HK-2 (cell line): Measurements from ENCODE around the gene ZNF775.

Source experiments
- DNase-seq: peaks from one replicate; pipeline ENCODE4 v3.0.0-alpha.2; 2018; ENCODE audit not compliant: unreplicated experiment

Gene ZNF775

DNA sequence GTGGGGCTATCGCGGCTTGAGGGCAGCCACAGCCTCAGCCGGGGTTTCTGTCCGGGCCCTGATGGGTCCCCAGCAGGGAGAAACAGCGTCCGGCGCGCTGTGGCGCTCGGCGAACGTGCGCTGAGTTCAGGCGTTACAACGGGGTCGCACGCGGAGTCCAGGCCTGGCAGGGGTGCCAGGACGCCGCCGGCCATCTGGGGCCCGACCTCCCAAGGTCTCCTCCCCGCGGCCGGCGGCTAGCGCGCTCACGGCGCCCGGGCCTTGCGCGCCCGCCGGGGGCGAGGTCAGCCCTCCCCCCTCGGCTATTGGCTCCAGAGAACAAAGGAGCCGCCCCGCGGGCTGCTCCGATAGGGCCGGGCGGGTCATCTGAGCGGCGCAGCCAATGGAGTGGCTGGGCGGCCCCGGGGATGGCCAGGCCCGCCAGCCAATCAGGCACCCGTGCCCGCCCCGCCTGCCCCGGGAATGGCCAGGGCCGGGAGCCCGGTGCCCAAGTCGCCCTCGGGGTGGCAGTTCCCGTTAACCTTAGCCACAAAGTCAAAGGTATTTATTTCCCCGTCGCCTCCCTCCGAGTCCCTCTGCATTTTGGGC is at the start of gene ZNF775:
ZNF775 (plus strand) TSS at position 478 of the 588 bp plus-strand sequence. CDS start 9,141 bp downstream, outside the sequence.
- DNase-seq: peak; percentile 96

DNA sequence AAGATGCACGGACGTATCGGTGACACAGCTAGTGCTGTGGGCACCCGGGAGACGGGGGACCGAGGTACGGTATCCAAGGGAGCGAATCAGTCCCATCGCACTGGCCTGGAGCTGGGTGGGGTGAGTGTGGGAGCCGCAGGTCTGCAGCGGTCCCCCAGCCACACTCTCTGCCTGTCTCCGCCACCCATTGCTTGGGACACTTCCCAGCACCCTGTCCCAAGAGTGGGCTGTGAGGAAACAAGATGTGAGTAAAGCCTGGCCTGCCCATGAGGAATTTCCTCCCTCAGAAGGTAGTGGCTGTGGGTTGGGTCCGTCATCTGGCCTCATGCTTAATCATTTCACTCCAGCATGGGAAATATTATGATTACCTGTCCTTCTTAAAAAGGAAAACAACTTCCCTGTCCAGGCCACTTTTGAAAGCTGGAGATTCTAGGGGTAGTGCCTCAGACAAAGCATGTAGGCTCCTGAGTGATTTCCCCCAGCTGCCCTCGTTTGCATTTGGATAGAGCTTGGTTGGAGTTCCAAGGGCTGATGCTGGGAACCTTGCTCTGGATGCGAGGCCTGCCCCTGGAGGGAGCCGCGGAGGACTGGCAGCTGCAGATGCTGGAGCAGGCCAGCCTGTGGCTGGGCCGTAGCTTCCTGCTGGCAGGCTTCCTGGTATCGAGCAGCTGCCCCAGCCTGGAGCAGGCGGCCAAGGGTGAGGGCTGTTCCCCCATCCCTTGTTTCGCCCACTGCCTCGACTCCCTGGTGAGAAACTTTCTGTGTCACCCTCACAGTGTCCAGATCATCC is 49.6 kb upstream of the ZNF775 start:
- no peak for DNase-seq

- no peak for DNase-seq
Observed at GRCh38 chr7:150330211-150330885, 48.8 kb upstream of the ZNF775 start.

DNA sequence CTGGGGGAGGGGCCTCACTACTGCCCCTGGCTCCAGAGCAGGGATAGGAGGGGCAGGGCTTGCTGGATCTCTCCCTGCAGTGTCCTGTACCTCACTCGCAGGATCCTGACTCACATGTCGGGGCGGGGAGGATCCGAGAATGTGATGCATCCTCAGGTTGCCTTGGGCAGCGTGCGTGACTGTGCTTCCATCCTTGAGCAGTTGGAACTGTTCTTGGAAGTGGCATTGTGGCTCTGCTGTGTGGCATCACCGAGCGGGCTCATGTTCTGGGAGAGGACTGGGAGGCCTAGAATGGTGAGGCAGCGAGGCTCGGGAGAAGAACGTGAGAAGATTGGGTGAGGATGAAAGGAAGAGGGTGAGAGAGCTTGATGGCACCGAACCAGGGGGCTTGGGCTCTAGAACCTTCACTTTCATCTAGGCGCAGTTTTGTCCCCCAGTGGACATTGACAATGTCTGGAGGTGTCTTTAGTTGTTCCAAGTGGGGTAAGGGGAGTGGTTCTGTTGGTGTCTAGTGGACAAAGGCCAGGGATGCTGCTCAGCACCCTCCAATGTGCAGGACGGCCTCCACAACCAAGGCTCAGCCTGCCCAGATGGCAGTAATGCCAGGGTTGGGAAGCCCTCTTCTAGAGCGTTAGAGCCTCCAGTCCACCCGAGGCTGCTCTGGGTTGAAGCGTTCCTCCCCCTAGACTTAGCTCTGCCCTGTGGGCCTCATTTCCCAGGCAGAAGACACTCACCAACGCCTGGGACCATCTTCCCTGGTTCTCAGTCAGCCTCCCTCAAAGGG is 46.1 kb upstream of the ZNF775 start:
- no peak for DNase-seq

DNA sequence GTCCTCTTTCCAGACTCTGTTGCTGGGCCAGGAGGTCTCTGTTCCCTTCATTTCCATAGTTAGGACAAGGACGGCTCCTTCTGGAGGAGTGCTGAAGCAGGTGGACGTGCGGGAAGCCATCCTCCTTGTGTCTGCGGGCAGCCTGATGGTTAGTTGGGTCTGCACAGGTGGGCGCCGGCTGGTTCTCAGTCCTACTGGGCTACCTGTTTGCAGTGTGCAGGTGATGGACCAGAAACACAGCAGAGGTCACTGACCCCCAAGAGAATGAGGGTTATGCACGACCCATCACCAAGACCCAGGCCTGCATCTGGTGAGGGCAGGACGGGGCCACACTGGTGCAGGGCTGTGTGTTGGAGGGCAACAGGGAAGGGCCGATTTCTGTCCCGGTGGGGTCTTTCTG is 45.5 kb upstream of the ZNF775 start:
- DNase-seq: no peak

- no peak for DNase-seq
Observed at GRCh38 chr7:150334108-150334507, 45.0 kb upstream of the ZNF775 start.

- DNase-seq: no peak
Observed at GRCh38 chr7:150335108-150335773, 43.9 kb upstream of the ZNF775 start.

- DNase-seq: no peak
Observed at GRCh38 chr7:150335774-150336112, 43.4 kb upstream of the ZNF775 start.

DNA sequence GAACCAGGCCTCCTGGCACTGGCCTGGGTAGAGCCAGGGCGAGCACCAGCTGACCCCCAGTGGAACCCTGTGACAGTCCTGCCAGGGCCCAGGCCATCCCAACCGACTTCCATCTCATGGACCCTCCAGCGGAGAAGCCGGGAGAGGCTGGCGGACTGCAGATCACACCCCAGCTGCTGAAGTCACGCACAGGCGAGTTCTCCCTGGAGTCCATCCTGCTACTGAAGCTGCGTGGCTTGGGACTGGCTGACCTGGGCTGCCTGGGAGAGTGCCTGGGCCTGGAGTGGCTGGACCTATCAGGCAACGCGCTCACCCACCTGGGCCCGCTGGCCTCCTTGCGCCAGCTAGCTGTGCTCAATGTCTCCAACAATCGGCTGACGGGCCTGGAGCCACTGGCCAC is 42.4 kb upstream of the ZNF775 start:
- DNase-seq: no peak

GRCh38 chr7:150337179-150337578 is 42.0 kb upstream of the ZNF775 start:
- DNase-seq: no peak

DNA sequence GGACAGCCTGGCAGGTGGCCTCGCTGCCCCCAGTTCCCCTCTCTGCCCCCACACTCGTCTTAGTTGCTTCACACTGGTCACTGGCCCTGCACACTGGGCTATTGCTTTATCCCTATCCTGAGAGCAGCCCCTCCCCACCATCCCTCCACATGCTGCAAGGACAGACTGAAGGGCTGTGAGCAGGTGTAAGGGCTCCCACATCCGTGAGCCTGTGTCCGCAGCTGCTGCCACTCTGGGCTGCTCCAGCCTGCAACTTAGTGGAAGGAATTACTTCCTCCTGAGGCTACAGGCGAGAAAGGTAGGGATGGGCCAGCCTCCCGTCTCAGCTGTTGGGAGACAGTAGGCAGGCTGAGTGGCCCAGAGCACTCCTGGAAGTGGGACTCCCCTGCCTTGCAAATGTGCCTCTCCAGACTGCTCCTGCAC is 41.5 kb upstream of the ZNF775 start:
- DNase-seq: no peak

- DNase-seq: no peak
Observed at GRCh38 chr7:150338166-150338829, 40.8 kb upstream of the ZNF775 start.

GRCh38 chr7:150339409-150339809 is 39.7 kb upstream of the ZNF775 start:
- peak; percentile 69 for DNase-seq

GRCh38 chr7:150340024-150340749 is 38.9 kb upstream of the ZNF775 start:
- DNase-seq: peak; percentile 56

GRCh38 chr7:150340875-150341262 is 38.3 kb upstream of the ZNF775 start:
- no peak for DNase-seq

DNA sequence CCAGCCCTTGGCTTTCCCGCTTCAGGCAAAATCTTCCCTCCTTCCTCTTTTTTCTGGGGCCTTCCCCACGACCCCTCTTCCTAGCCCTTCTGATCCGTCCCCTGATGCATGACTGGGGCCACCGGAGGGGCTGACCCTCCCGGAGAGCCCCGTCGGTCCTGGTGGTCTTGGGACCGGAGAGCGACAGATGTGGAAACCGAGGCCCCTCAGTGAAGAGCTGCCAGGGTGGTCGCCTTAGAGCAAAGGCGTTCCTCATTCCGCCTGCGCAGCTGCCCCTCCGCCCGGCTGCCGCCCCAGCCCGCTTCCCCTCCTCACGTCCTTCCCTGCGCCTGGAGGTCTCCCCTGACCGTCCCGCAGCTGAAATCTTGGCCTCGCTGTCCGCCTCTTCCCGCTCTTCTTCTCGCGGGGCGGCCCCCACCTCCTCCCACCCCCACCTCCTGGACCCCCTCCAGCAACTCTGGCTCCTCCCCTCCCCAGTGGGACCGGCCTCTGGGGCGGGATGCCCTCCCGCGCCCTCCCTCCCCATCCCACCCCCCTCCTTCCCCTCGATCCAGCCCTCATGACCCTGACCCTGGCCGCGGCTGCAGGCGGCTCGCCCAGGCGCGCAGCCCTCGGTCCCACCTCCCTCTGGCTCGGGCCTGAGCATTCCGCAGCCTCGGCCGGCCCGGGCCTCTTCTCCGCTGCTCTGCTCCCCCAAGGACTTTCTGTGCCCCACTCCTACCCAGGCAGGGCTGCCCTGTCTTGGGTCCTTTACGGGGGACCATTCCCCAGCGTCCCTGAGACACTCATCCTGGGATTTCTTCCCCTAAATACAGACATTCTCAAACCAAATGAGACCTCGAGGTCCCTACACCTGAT is 37.6 kb upstream of the ZNF775 start, which contains the start of gene RARRES2:
RARRES2 (minus strand) TSS at position 367 of the 858 bp plus-strand sequence. CDS start 1,020 bp downstream, outside the sequence.
- DNase-seq: no peak

DNA sequence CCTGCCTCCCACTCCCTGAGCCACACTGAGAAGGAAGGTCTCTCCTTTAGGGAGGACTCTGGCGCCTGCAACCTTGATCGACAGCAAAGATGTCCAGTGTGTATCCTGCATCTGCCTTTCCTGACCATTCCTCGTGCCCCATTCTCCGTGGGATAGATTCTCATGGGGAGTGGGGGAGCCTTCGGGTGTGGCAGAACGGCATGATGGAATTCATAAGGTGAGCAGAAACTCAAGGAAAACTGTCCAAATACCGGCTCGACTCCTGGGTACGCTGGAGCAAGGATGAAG is 37.1 kb upstream of the ZNF775 start:
- no peak for DNase-seq

DNA sequence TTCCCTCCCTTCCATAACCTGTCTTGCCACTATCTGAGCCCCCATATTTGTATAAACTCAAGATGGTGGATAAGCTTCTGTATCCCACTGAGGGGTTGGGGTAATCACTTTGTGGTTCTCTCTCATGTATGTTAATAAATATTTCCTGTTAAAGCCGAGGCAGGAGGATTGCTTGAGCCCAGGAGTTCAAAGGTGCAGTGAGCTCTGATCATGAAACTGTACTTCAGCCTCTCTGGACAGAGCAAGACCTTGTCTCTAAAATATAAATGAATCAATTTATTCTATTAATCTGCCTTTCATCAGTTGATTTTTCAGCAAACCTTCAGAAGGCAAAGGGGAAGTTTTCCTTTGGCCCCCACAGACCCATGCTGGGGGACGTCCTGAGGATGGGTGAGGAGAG is 35.9 kb upstream of the ZNF775 start:
- DNase-seq: no peak

- no peak for DNase-seq
Observed at GRCh38 chr7:150344299-150344698, 34.8 kb upstream of the ZNF775 start.

DNA sequence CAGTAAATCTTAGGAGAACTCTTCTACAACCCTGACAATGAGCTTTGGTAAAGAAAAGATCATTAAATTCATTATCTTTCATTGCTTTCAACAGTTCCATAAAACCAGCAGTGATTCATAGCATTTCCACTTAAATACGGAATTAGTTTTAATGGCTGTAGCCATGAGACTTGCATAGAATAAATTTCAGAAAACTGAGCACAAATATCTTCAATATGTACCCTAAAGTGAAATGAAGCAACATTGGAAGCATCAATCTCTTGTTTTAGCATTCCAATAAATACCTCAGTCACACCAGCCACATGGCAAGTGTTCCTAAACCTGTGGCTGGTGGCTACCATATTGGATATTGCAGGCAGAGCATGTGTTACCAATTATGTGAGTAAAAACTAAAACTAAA is 34.1 kb upstream of the ZNF775 start:
- no peak for DNase-seq
